ENCODE results near the gene AKR1B15. TPM values are rescaled to one million over a fixed set of nuclear protein-coding genes. Genes with fewer than 3 reads are reported as not detected.

The AKR1B15 gene
- total RNA-seq, 2 donors from 2014 or later, result not detected

GRCh38 chr7:134574322-134574721, 25.4 kb downstream of the AKR1B15 start:
- peaks cover 0 to 5% of the 10 kb centered on the region in 2 donors for H3K36me3 Mint-ChIP-seq
- no peak overlapping the region for H3K27ac Mint-ChIP-seq
- DNase-seq (ENCODE audit: low spot score in 2 of 2) (no peak), ATAC-seq (no peak)
- peaks cover 0 to 5% of the 10 kb centered on the region in 2 donors for H3K9me3 Mint-ChIP-seq

GRCh38 chr7:134584290-134584689, 35.4 kb downstream of the AKR1B15 start:
- DNase-seq (ENCODE audit: low spot score in 2 of 2) (no peak), ATAC-seq (no peak)
- Mint-ChIP-seq H3K9me3 (peaks cover 3 to 4% of the 10 kb centered on the region in 2 donors), H3K36me3 (no peaks in the 10 kb centered on the region), H3K27ac (no peak overlapping the region)

DNA sequence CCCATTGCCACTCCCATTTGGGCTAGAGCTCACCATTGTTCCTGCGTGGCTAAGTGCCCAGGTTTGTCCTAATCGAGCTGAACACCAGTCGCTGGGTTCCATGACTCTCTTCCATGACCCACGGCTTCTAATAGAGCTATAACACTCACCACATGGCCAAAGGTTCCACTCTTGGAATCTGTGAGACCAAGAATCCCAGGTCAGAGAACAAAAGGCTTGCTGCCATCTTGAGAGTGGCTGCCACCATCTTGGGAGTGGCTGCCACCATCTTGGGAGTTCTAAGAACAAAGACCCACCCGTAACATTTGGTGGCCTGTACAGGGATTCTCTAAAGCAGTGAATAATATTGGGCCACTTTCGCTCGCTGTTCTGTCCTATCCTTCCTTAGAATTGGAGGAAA, 37.0 kb downstream of the AKR1B15 start:
- H3K9me3 Mint-ChIP-seq, result peaks cover 3 to 4% of the 10 kb centered on the region in 2 donors
- no peaks in the 10 kb centered on the region for H3K36me3 Mint-ChIP-seq
- no peak for DNase-seq (ENCODE audit: low spot score in 2 of 2)
- H3K27ac Mint-ChIP-seq, result no peak overlapping the region
- no peak for ATAC-seq

- H3K9me3 Mint-ChIP-seq, result peaks cover 9 to 13% of the 10 kb centered on the region in 2 donors
- H3K36me3 Mint-ChIP-seq, result peaks cover 0 to 8% of the 10 kb centered on the region in 2 donors
- ATAC-seq (no peak), DNase-seq (ENCODE audit: low spot score in 2 of 2) (no peak)
- H3K27ac Mint-ChIP-seq, result no peak overlapping the region
Observed at GRCh38 chr7:134587750-134588149, 38.8 kb downstream of the AKR1B15 start.

DNA sequence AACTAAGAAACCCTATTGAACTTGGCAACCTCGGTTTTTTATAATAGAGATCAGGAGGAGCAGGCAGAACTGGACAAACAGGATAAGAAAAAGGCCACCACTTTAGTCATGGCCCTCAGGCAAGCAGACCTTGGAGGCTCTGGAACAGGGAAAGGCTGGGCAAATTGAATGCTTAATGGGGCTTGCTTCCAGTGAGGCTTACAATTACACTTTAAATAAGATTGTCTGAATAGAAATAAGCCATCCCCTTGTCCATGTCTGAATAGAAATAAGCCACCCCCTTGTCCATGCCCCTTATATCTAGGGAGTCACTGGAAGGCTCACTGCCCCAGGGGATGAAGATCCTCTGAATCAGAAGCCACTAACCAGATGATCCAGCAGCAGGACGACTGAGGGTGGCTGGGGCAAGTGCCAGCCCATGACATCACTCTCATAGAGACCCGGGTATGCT, 40.6 kb downstream of the AKR1B15 start:
- DNase-seq (ENCODE audit: low spot score in 2 of 2) (no peak), ATAC-seq (no peak)
- Mint-ChIP-seq H3K36me3 (peaks cover 0 to 9% of the 10 kb centered on the region in 2 donors), H3K9me3 (peaks cover 9 to 17% of the 10 kb centered on the region in 2 donors), H3K27ac (no peak overlapping the region)

GRCh38 chr7:134593530-134594392, 44.9 kb downstream of the AKR1B15 start:
- peaks cover 6 to 20% of the 10 kb centered on the region in 2 donors for H3K9me3 Mint-ChIP-seq
- DNase-seq (ENCODE audit: low spot score in 2 of 2) (no peak), ATAC-seq (no peak)
- H3K27ac Mint-ChIP-seq, result no peak overlapping the region
- peaks cover 0 to 10% of the 10 kb centered on the region in 2 donors for H3K36me3 Mint-ChIP-seq

- ATAC-seq (no peak), DNase-seq (ENCODE audit: low spot score in 2 of 2) (no peak)
- Mint-ChIP-seq H3K36me3 (peaks cover 0 to 15% of the 10 kb centered on the region in 2 donors), H3K27ac (no peak overlapping the region), H3K9me3 (peaks cover 9 to 21% of the 10 kb centered on the region in 2 donors)
Observed at GRCh38 chr7:134594877-134595276, 46.0 kb downstream of the AKR1B15 start.

- ATAC-seq (no peak), DNase-seq (ENCODE audit: low spot score in 2 of 2) (no peak)
- Mint-ChIP-seq H3K36me3 (peaks cover 0 to 7% of the 10 kb centered on the region in 2 donors), H3K27ac (no peak overlapping the region), H3K9me3 (peaks cover 3 to 8% of the 10 kb centered on the region in 2 donors)
Observed at GRCh38 chr7:134599371-134599770, 50.5 kb downstream of the AKR1B15 start.

- no peak for ATAC-seq
- Mint-ChIP-seq H3K9me3 (peaks cover 3 to 8% of the 10 kb centered on the region in 2 donors), H3K27ac (no peak overlapping the region), H3K36me3 (peaks cover 0 to 7% of the 10 kb centered on the region in 2 donors)
- DNase-seq (ENCODE audit: low spot score in 2 of 2), result no peak
Observed at GRCh38 chr7:134601459-134601858, 52.5 kb downstream of the AKR1B15 start.

- Mint-ChIP-seq H3K27ac (no peak overlapping the region), H3K36me3 (peaks cover 0 to 7% of the 10 kb centered on the region in 2 donors)
- ATAC-seq, result no peak
Observed at GRCh38 chr7:134602881-134603451, 54.1 kb downstream of the AKR1B15 start.

DNA sequence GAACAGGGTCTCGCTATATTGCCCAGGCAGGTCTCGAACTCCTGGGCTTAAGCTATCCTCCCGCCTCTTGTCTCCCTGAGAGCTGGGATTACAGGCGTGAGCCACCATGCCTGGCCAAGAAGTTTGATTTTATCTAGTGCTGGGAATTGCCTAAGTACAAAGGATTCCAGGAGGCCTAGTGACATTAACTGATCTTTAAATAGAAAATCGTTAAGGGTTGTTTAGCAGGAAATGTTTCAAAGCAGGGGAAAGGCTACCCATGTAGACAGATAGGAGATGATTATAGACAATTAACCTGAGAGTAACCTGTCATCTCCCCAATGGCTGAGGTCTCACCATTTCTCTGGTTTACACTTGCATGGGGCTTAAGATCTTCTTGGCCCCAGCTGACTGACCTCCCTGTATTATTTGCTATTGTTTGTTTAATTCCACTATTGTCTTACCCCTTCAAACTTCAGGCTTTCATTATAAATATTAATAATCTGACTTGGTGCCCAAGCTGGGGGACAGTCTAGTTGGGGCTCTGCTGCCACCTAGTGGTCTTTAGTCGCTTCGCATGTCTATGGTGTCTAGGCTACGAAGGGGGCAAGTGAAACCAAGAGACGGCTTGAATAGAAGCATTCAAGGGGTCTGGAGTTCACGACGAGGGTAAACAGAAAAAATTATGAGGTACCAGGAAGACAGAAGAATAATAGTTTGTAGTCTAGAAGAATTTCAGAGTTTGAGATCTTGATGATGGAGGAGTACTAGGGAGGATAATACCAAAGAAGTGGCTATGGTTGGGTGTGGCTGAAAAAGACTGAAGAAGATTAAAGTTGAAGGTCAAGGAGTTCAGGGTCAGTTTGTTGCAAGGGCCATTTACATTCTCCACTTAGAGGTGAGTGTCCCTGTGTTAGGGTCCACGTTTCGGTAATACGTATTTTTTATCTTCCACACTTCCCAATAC, 57.3 kb downstream of the AKR1B15 start:
- peak in 1 of 2 donors; percentile 54 for DNase-seq (ENCODE audit: low spot score in 2 of 2)
- no peaks in the 10 kb centered on the region for H3K36me3 Mint-ChIP-seq
- H3K9me3 Mint-ChIP-seq, result no peaks in the 10 kb centered on the region
- H3K27ac Mint-ChIP-seq, result no peak overlapping the region
- peak; percentile 91 to 95 for ATAC-seq

More at GRCh38 chr7:134602881-134603451, 54.1 kb downstream of the AKR1B15 start:
- no peak for DNase-seq (ENCODE audit: low spot score in 2 of 2)
- peaks cover 3 to 8% of the 10 kb centered on the region in 2 donors for H3K9me3 Mint-ChIP-seq

- no peak overlapping the region for H3K27ac Mint-ChIP-seq
- DNase-seq (ENCODE audit: low spot score in 2 of 2) (no peak), ATAC-seq (no peak)
- H3K9me3 Mint-ChIP-seq, result peaks cover 0 to 10% of the 10 kb centered on the region in 2 donors
- H3K36me3 Mint-ChIP-seq, result peaks cover 0 to 5% of the 10 kb centered on the region in 2 donors
Observed at GRCh38 chr7:134611611-134612151, 62.8 kb downstream of the AKR1B15 start.

DNA sequence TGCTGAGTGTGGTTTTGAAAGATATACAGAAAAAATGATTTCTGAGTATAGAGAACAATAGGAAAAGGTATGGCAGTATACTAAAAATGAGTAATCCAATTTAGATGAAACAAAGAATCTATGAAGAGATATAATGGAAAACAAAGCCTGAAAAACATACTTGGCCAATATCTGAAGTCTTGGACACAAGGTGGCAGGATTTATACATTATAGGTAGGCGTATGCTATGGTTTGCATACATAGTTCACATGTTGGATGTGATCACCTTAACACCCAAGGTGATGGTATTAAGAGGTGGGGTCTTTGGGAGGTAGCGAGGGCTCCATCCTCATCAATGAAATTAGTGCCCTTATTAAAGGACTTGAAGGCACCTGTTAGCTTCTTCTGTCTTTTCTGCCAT, 63.3 kb downstream of the AKR1B15 start:
- Mint-ChIP-seq H3K27ac (no peak overlapping the region), H3K9me3 (peaks cover 0 to 10% of the 10 kb centered on the region in 2 donors), H3K36me3 (peaks cover 0 to 8% of the 10 kb centered on the region in 2 donors)
- ATAC-seq, result no peak
- DNase-seq (ENCODE audit: low spot score in 2 of 2), result no peak

DNA sequence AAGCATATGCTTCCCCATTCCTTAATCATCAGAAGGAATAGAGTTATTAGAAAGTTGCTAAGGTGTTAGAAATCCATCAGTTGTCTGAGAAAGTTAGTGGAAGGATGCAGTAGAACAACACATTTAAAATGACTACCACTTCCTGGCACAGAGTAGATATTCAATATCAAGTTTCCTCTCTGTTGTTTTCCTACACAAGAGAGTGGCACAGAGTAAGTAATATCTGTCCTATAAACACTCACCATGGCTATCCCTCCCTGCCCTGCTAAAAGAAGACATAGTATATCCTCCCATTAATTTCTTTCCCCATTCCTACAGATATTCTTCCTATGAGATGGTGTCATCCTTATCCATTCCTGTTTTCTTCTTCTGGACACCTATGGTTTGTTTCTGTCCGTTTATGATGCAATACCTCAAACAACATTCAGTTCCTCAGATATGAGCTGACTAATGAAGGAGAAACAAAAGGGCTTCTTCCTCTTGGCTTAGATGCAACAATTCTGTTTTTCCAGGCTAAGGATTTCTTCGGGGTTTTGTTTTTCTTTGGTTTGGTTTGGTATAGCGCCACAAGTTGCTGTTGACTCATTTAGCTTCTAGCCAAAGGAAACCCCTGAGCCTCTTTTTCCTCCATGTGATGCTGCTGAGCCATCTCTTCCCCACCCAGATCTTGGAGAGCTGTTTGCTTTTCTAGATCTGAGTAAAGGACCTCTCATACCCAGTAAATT, 64.9 kb downstream of the AKR1B15 start:
- Mint-ChIP-seq H3K36me3 (peaks cover 0 to 8% of the 10 kb centered on the region in 2 donors), H3K9me3 (peaks cover 0 to 10% of the 10 kb centered on the region in 2 donors), H3K27ac (peak overlapping the region; percentile 55 to 85)
- ATAC-seq (peak; percentile 92 to 98), DNase-seq (ENCODE audit: low spot score in 2 of 2) (peak in 1 of 2 donors; percentile 47)

DNA sequence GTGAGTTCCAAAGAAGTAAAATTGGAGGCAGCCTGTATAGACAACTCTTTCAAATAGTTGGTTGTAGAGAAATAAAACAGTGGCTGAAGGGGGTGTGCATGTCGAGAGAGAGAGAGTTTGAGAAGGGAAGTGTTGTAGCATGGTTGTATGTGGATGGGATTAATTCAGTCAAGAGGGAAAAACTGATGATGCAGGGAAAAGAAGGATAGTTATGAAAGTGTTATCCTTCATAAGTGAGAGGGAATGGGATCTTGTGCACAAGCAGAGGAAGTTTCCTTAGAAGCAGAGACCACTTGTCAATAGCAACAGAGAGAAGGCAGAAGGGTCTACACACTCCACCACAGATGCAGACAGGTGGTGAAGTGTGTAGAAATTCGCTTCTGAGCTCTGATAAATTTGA, 67.7 kb downstream of the AKR1B15 start:
- H3K36me3 Mint-ChIP-seq, result peaks cover 0 to 8% of the 10 kb centered on the region in 2 donors
- DNase-seq (ENCODE audit: low spot score in 2 of 2), result no peak
- ATAC-seq, result no peak
- peaks cover 0 to 10% of the 10 kb centered on the region in 2 donors for H3K9me3 Mint-ChIP-seq
- no peak overlapping the region for H3K27ac Mint-ChIP-seq
